Measurements from ENCODE around the gene PAM.
A peak's percentile ranks its signal among the peaks of the same experiment; 100 is the strongest.
"Not testable (repeated sequence)": the region's sequence is repeated elsewhere in the genome, so short reads cannot be mapped to it uniquely, and the experiment has no call there.

Gene PAM

GRCh38 chr5:102753889-102754766 lies 977 bp upstream of the PAM start:
- DNase-seq: no peak

GRCh38 chr5:102755686-102756371 lies 724 bp downstream of the PAM start:
- DNase-seq: peak; percentile 49 to 53

- no peak for DNase-seq
Measured at GRCh38 chr5:102758576-102758975, 3.5 kb downstream of the PAM start.

GRCh38 chr5:102759289-102759688 lies 4.2 kb downstream of the PAM start:
- no peak for DNase-seq

GRCh38 chr5:102759700-102760099 lies 4.6 kb downstream of the PAM start:
- DNase-seq: no peak

GRCh38 chr5:102760815-102761214 lies 5.7 kb downstream of the PAM start:
- no peak for DNase-seq

GRCh38 chr5:102762095-102762534 lies 7.0 kb downstream of the PAM start:
- DNase-seq: no peak

GRCh38 chr5:102762562-102763227 lies 7.6 kb downstream of the PAM start:
- no peak for DNase-seq

- DNase-seq: no peak
Measured at GRCh38 chr5:102763734-102764133, 8.6 kb downstream of the PAM start.

GRCh38 chr5:102764381-102765004 lies 9.4 kb downstream of the PAM start:
- peak in 1 of 2 donors; percentile 27 for DNase-seq

- DNase-seq: no peak
Measured at GRCh38 chr5:102765350-102765749, 10.2 kb downstream of the PAM start.

GRCh38 chr5:102766295-102767090 lies 11.4 kb downstream of the PAM start:
- DNase-seq: no peak

- DNase-seq: no peak
Measured at GRCh38 chr5:102767862-102768261, 12.8 kb downstream of the PAM start.

- no peak for DNase-seq
Measured at GRCh38 chr5:102770803-102771202, 15.7 kb downstream of the PAM start.

- no peak for DNase-seq
Measured at GRCh38 chr5:102771435-102771834, 16.3 kb downstream of the PAM start.

GRCh38 chr5:102772273-102772672 lies 17.2 kb downstream of the PAM start:
- DNase-seq: peak in 1 of 2 donors; percentile 15

GRCh38 chr5:102773133-102773532 lies 18.0 kb downstream of the PAM start:
- no peak for DNase-seq

- not testable (repeated sequence) for DNase-seq
Measured at GRCh38 chr5:102775756-102776155, 20.7 kb downstream of the PAM start.

- no peak for DNase-seq
Measured at GRCh38 chr5:102777099-102777498, 22.0 kb downstream of the PAM start.

- no peak for DNase-seq
Measured at GRCh38 chr5:102778478-102778877, 23.4 kb downstream of the PAM start.

GRCh38 chr5:102781359-102781758 lies 26.3 kb downstream of the PAM start:
- DNase-seq: no peak

GRCh38 chr5:102781786-102782185 lies 26.7 kb downstream of the PAM start:
- DNase-seq: no peak

All from inflammatory macrophage treated with lipopolysaccharide for 1 hour (primary cell).